Astrocyte (in vitro differentiated cells and primary cell): ENCODE measurements around the gene SLC7A6OS. TPM values are rescaled to one million over a fixed set of nuclear protein-coding genes. Genes with fewer than 3 reads are reported as not detected.

Experiments
- DNase-seq: peaks from one replicate; pipeline ENCODE4 v3.0.0-alpha.2; 2010; ENCODE audit warnings: low read depth
- FAIRE-seq: peaks from 2 replicates; lab custom pipeline; 2011; peaks lifted over from hg19 to GRCh38; lab: Jason Lieb, UNC
- H2AFZ ChIP-seq: 2 replicates; pipeline ENCODE4 v1.6.0; 2012; ENCODE audit warnings: low read depth, low read length, inconsistent platforms
- H3K27ac ChIP-seq: 2 replicates; pipeline ENCODE4 v1.5.1; 2011; ENCODE audit warnings: low read depth, low read length, inconsistent platforms
- H3K27me3 ChIP-seq: 2 replicates; pipeline ENCODE4 v1.6.0; 2011; ENCODE audit warnings: low read length, inconsistent platforms; ENCODE audit not compliant: insufficient read depth
- H3K36me3 ChIP-seq: 2 replicates; pipeline ENCODE4 v1.5.1; 2011; ENCODE audit warnings: low read length, inconsistent platforms; ENCODE audit not compliant: insufficient read depth
- H3K4me1 ChIP-seq: 2 replicates; pipeline ENCODE4 v1.5.1; 2011; ENCODE audit warnings: low read length, inconsistent platforms; ENCODE audit not compliant: insufficient read depth
- H3K4me2 ChIP-seq: 2 replicates; pipeline ENCODE4 v1.6.0; 2012; ENCODE audit warnings: low read length, inconsistent platforms
- H3K4me3 ChIP-seq: 2 replicates; pipeline ENCODE4 v1.5.1; 2011; ENCODE audit warnings: low read depth, mild to moderate bottlenecking, low read length, inconsistent platforms; ENCODE audit not compliant: insufficient read depth
- H3K79me2 ChIP-seq: 2 replicates; pipeline ENCODE4 v1.6.0; 2012; ENCODE audit warnings: mild to moderate bottlenecking, low read length, inconsistent platforms; ENCODE audit not compliant: insufficient read depth
- H3K9ac ChIP-seq: 2 replicates; pipeline ENCODE4 v1.6.0; 2012; ENCODE audit warnings: mild to moderate bottlenecking, low read length, inconsistent platforms
- H3K9me3 ChIP-seq: 2 replicates; pipeline ENCODE4 v1.5.1; 2012; ENCODE audit warnings: low read depth, mild to moderate bottlenecking, low read length, inconsistent platforms; ENCODE audit not compliant: insufficient read depth
- H4K20me1 ChIP-seq: 2 replicates; pipeline ENCODE4 v1.6.0; 2012; ENCODE audit warnings: low read length, inconsistent platforms; ENCODE audit not compliant: insufficient read depth
- H3K27ac Mint-ChIP-seq: one replicate; pipeline ENCODE4 v1.8.0; 2021; ENCODE audit warnings: mild to moderate bottlenecking, mixed read lengths; ENCODE audit not compliant: unreplicated experiment
- H3K27me3 Mint-ChIP-seq: one replicate; pipeline ENCODE4 v1.8.0; 2021; ENCODE audit warnings: low read depth, mixed read lengths; ENCODE audit not compliant: unreplicated experiment
- H3K36me3 Mint-ChIP-seq: one replicate; pipeline ENCODE4 v1.8.0; 2021; ENCODE audit warnings: low read depth, mixed read lengths; ENCODE audit not compliant: unreplicated experiment
- H3K4me1 Mint-ChIP-seq: one replicate; pipeline ENCODE4 v1.8.0; 2021; ENCODE audit warnings: low read depth, mixed read lengths; ENCODE audit not compliant: unreplicated experiment
- H3K4me3 Mint-ChIP-seq: one replicate; pipeline ENCODE4 v1.8.0; 2021; ENCODE audit warnings: mild to moderate bottlenecking, moderate library complexity, mixed read lengths; ENCODE audit not compliant: unreplicated experiment
- H3K9me3 Mint-ChIP-seq: one replicate; pipeline ENCODE4 v1.8.0; 2021; ENCODE audit warnings: mild to moderate bottlenecking, mixed read lengths; ENCODE audit not compliant: unreplicated experiment
- EZH2 ChIP-seq: IDR thresholded peaks from 2 replicates; pipeline ENCODE4 v1.6.1; 2012; ENCODE audit warnings: mild to moderate bottlenecking, low read length, inconsistent platforms; ENCODE audit not compliant: insufficient read depth
- total RNA-seq: library from RNA; stranded (reverse); gene quantifications from 2 replicates; pipeline ENCODE4 v1.2.1, GENCODE V29; 2021
- TF ChIP-seq, protein P1 (sequence below): IDR thresholded peaks from 2 replicates; pipeline ENCODE4 v1.5.1; 2011; ENCODE audit warnings: low read depth, mild to moderate bottlenecking, inconsistent platforms, low read length, moderate library complexity; ENCODE audit not compliant: insufficient read depth

Gene SLC7A6OS
- total RNA-seq, 1 donor from 2014 or later: 16.7 TPM

DNA sequence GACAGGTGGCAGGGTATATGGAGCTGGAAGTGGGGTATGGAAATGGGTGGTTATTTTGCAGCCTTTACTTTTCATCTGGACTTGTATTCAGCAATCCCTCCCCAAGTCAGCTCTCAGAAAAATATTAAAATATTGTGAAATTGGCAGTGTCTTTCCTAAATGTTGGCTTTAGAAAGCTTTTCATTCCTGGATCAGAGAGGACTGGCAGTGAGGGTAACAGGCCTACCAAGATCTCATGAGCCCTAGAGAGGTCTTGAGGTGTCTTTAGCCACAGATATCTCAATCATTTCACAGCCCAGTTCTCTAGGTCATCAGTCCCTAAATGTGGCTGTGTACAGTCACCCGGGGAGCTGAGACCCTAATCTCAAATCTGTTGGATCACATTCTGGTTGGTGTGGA is 22.5 kb downstream of the SLC7A6OS start:
- DNase-seq (no peak), FAIRE-seq (no peak)
- Histone ChIP-seq H3K27me3 (no peaks in the 10 kb centered on the region), H3K79me2 (peaks cover 59% of the 10 kb centered on the region), H3K9me3 (no peaks in the 10 kb centered on the region), H4K20me1 (peaks cover 83% of the 10 kb centered on the region), H2AFZ (no peak overlapping the region), H3K9ac (no peak overlapping the region), H3K27ac (no peak overlapping the region), H3K4me3 (no peak overlapping the region), H3K36me3 (peaks cover 24% of the 10 kb centered on the region), H3K4me1 (peaks cover 17% of the 10 kb centered on the region), H3K4me2 (peak overlapping the region; percentile 31)
- no peak overlapping the region for H3K27ac Mint-ChIP-seq
- no peak overlapping the region for H3K4me3 Mint-ChIP-seq
- H3K36me3 Mint-ChIP-seq: peaks cover 18% of the 10 kb centered on the region
- H3K9me3 Mint-ChIP-seq: no peaks in the 10 kb centered on the region
- TF ChIP-seq EZH2: no peak
- no peaks in the 10 kb centered on the region for H3K27me3 Mint-ChIP-seq
- H3K4me1 Mint-ChIP-seq: peaks cover 19% of the 10 kb centered on the region

DNA sequence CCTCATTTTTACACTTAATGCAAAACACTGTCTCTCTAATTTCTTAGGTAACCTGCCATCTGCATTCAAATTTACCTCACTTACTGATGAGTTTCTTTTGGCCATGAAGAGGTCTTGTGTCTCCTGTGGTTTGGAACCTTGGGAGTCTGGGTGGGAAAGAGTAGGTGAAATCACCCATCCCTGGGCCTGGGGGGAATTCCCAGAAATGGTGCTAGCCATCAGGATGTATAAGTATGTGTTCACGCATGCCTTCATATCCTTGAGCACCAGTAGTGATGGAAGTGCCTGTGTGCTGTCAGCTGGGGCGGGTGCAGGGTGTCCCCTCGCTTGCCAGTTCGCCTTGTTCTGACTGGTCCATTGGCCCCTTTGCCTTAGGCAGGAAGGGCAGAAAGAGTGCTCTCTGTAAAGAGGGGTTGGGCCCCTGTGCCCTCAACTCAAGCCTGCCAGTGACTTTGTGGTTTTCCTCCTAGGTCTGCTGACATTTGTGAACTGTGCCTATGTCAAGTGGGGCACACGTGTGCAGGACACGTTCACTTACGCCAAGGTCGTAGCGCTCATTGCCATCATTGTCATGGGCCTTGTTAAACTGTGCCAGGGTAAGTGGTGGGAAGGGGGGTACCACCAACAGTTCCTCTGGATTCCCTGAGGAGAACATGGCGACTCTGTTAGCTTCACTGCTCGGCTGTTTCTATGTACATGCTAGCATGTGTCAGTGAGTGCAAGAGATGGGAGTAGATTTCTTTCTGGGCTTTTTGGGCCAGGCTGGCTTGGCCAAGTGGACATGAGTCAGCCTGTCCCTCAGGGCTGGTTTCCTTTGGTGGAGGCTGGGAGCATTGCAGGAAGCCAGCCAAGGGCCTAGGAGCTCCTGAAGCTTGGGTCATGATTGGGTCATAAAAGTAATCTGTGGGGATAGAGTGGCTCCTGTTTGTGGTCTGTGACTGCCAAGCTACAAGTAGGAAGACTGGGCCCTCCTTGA is 23.2 kb downstream of the SLC7A6OS start:
- Histone ChIP-seq H2AFZ (no peak overlapping the region), H3K4me2 (peak overlapping the region; percentile 31), H3K4me3 (no peak overlapping the region), H3K27ac (no peak overlapping the region), H3K9ac (no peak overlapping the region), H3K36me3 (peaks cover 27% of the 10 kb centered on the region), H3K27me3 (no peaks in the 10 kb centered on the region), H3K9me3 (no peaks in the 10 kb centered on the region), H3K79me2 (peaks cover 65% of the 10 kb centered on the region), H4K20me1 (peaks cover 82% of the 10 kb centered on the region), H3K4me1 (peaks cover 17% of the 10 kb centered on the region)
- Mint-ChIP-seq H3K4me1 (peaks cover 19% of the 10 kb centered on the region), H3K27ac (peak overlapping the region; percentile 31), H3K27me3 (no peaks in the 10 kb centered on the region), H3K4me3 (no peak overlapping the region), H3K9me3 (no peaks in the 10 kb centered on the region), H3K36me3 (peaks cover 16% of the 10 kb centered on the region)
- peak; percentile 65 for DNase-seq
- TF ChIP-seq, protein P1, sequence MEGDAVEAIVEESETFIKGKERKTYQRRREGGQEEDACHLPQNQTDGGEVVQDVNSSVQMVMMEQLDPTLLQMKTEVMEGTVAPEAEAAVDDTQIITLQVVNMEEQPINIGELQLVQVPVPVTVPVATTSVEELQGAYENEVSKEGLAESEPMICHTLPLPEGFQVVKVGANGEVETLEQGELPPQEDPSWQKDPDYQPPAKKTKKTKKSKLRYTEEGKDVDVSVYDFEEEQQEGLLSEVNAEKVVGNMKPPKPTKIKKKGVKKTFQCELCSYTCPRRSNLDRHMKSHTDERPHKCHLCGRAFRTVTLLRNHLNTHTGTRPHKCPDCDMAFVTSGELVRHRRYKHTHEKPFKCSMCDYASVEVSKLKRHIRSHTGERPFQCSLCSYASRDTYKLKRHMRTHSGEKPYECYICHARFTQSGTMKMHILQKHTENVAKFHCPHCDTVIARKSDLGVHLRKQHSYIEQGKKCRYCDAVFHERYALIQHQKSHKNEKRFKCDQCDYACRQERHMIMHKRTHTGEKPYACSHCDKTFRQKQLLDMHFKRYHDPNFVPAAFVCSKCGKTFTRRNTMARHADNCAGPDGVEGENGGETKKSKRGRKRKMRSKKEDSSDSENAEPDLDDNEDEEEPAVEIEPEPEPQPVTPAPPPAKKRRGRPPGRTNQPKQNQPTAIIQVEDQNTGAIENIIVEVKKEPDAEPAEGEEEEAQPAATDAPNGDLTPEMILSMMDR: no peak
- no peak for TF ChIP-seq EZH2
- peak; percentile 20 for FAIRE-seq

DNA sequence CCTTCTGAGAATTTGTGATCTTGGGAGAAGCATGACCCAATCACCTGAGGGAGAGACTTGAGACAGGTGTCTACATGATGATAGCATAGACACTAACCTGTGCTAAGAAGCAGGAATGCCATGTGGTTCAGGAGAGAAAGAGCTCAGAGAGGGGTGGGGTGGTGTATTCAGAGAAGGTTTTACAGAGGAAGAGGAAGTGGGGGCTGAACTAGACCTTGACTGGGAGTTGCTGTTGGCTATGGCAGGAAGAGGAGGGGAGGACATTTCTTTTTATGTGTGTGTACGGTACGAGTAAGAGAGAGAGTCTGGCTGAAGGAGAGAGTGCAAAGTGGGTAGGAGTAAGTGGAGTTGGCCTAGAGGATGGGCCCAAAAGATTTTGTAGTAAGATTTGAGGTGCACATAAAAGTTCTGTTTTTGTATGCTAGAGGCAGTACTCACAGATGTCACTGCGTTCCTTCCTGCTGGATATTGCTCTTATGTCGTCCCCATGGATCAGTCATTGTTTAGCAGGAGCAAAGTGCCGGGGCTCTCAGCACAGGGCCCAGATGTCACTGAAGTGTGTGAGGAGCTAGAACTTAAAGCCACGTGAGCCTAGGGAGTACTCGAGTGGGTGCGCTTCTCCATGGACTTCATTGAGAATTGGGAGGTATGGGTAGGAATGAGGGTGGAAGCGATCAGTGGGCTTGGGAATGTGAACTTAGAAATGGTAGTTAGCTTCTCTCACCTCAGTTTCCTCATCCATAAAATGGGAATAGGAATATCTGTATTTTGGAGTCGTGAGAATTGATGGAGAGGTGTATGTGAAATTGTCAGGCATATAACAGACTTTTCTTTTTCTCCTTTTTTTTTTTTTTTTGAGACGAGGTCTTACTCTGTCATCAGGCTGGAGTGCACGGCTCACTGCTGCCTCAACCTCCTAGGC is 24.3 kb downstream of the SLC7A6OS start:
- Histone ChIP-seq H3K79me2 (peaks cover 68% of the 10 kb centered on the region), H2AFZ (no peak overlapping the region), H3K27ac (no peak overlapping the region), H3K36me3 (peaks cover 25% of the 10 kb centered on the region), H3K4me1 (peaks cover 17% of the 10 kb centered on the region), H4K20me1 (peaks cover 80% of the 10 kb centered on the region), H3K9me3 (no peaks in the 10 kb centered on the region), H3K9ac (no peak overlapping the region), H3K4me3 (no peak overlapping the region), H3K27me3 (no peaks in the 10 kb centered on the region), H3K4me2 (no peak overlapping the region)
- Mint-ChIP-seq H3K27me3 (no peaks in the 10 kb centered on the region), H3K36me3 (peaks cover 23% of the 10 kb centered on the region), H3K9me3 (no peaks in the 10 kb centered on the region), H3K4me1 (peaks cover 19% of the 10 kb centered on the region), H3K4me3 (no peak overlapping the region), H3K27ac (no peak overlapping the region)
- TF ChIP-seq EZH2: no peak
- TF ChIP-seq, protein P1: no peak
- no peak for FAIRE-seq
- DNase-seq: no peak
